Stimulated activated naive CD8-positive, alpha-beta T cell treated with anti-CD3 and anti-CD28 coated beads, Interleukin-15, Interleukin-2, amounts not matched to agents 100 U/mL and 50 U/mL, for 24 hours (primary cell): ENCODE data around the gene CPA3.

Source experiments
- ATAC-seq: fragments of 150-1000 bp; cut with Tn5 transposase; one replicate; pipeline ENCODE4 v1.10.0; 2021
- DNase-seq: peaks from one replicate; pipeline ENCODE4 v3.0.0; 2021

The CPA3 gene

GRCh38 chr3:148865049-148865448 is at the start of gene CPA3:
CPA3 (plus strand) TSS chr3:148865296; CDS start chr3:148865308, 12 bp downstream.
- DNase-seq: no peak

GRCh38 chr3:148815316-148816110 is 49.6 kb upstream of the CPA3 start:
- DNase-seq (no peak), ATAC-seq (no peak)

More at GRCh38 chr3:148865049-148865448, at the start of gene CPA3:
- no peak for ATAC-seq

GRCh38 chr3:148816427-148816826 is 48.7 kb upstream of the CPA3 start:
- ATAC-seq (no peak), DNase-seq (no peak)

- no peak for DNase-seq
- ATAC-seq: no peak
These were observed 48.0 kb upstream of the CPA3 start for GRCh38 chr3:148816981-148817525.

- ATAC-seq (no peak), DNase-seq (no peak)
These were observed 44.5 kb upstream of the CPA3 start for GRCh38 chr3:148820361-148821245.

GRCh38 chr3:148823026-148823425 is 42.1 kb upstream of the CPA3 start:
- ATAC-seq (no peak), DNase-seq (no peak)

GRCh38 chr3:148825476-148825875 is 39.6 kb upstream of the CPA3 start:
- ATAC-seq: no peak
- DNase-seq: no peak

- DNase-seq (no peak), ATAC-seq (no peak)
These were observed 37.5 kb upstream of the CPA3 start, which contains the start of gene CPB1 for GRCh38 chr3:148827585-148827984. CPB1 (plus strand) TSS chr3:148827811; CDS start chr3:148827824, 13 bp downstream.

GRCh38 chr3:148828136-148828690 is 36.9 kb upstream of the CPA3 start:
- no peak for ATAC-seq

GRCh38 chr3:148829926-148830325 is 35.2 kb upstream of the CPA3 start:
- ATAC-seq: no peak
- DNase-seq: no peak

More at GRCh38 chr3:148828136-148828690, 36.9 kb upstream of the CPA3 start:
- no peak for DNase-seq

- ATAC-seq: no peak
These were observed 31.9 kb upstream of the CPA3 start for GRCh38 chr3:148833223-148833622.

GRCh38 chr3:148839805-148840204 is 25.3 kb upstream of the CPA3 start:
- DNase-seq (no peak), ATAC-seq (no peak)

More at GRCh38 chr3:148833223-148833622, 31.9 kb upstream of the CPA3 start:
- no peak for DNase-seq

- no peak for DNase-seq
These were observed 24.6 kb upstream of the CPA3 start for GRCh38 chr3:148840451-148840850.

GRCh38 chr3:148845756-148846395 is 19.2 kb upstream of the CPA3 start:
- ATAC-seq (no peak), DNase-seq (no peak)

More at GRCh38 chr3:148840451-148840850, 24.6 kb upstream of the CPA3 start:
- no peak for ATAC-seq

- DNase-seq: no peak
- no peak for ATAC-seq
These were observed 17.7 kb upstream of the CPA3 start for GRCh38 chr3:148847351-148847750.

- DNase-seq (no peak), ATAC-seq (no peak)
These were observed 16.7 kb upstream of the CPA3 start for GRCh38 chr3:148848410-148848809.

- ATAC-seq: no peak
These were observed 12.7 kb upstream of the CPA3 start for GRCh38 chr3:148852271-148852992.

GRCh38 chr3:148853076-148853475 is 12.0 kb upstream of the CPA3 start:
- no peak for DNase-seq

More at GRCh38 chr3:148852271-148852992, 12.7 kb upstream of the CPA3 start:
- no peak for DNase-seq

GRCh38 chr3:148854061-148854460 is 11.0 kb upstream of the CPA3 start:
- no peak for DNase-seq
- no peak for ATAC-seq

More at GRCh38 chr3:148853076-148853475, 12.0 kb upstream of the CPA3 start:
- ATAC-seq: no peak

- no peak for DNase-seq
- no peak for ATAC-seq
These were observed 8.7 kb upstream of the CPA3 start for GRCh38 chr3:148856384-148856783.

- DNase-seq (no peak), ATAC-seq (no peak)
These were observed 7.8 kb upstream of the CPA3 start for GRCh38 chr3:148857316-148857715.
